ENCODE results near the gene PSMB8. TPM values are rescaled to one million over a fixed set of nuclear protein-coding genes. Genes with fewer than 3 reads are reported as not detected.

PSMB8 gene
- total RNA-seq, 1 experiment from 2014 or later, result 0.96 TPM

DNA sequence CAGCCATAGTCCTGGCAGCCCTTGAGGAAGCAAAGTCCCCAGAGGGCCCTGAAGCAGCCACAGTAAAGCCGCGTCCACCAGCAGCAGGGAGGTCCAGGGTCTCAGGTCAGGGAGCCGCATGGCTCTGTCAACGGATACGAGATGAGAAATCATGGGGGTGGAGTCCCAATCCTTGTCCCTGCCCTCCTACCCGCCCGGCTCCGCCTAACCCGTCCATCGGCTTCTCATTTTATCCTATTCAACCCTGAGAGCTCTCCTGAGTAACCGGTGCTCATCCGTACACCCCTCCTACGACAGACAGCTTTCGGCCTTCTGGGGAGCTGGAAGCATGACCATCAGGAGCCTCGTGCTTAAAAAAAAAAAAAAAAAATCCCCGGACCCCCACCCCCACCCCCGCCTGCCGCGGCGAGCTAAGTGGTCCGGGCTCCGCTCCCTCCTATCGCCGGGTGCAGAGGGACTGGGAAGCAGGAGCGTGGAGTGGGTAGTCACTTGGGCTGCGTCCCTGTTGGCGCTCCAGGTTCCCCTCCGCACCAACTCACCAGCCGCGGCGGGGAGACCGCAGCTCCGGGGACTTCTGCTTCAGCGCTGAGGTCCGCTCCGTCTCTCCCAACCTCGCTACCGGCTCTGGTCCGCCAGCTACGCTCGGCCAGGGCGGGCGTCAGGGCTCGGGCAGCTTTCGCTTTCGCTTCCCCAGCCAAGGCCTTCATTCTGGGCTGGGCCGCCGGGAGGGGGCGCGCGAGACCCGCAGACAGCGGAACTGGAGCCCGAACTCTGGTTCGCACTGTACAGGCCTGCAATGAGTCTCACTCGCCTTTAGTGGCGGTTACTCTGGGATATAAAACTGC, 5.5 kb downstream of the PSMB8 start, which contains the start of gene TAP2:
Gene TAP2 (minus strand): TSS at position 626 of the 845 bp plus-strand sequence. CDS start 506 bp downstream, at position 120.
- intact Hi-C loops (cut with micrococcal nuclease), result loop anchor here (1.0 to 5.0 kb wide), 3 partner anchors 16 to 109 kb away; partner anchors contain the start of gene PSMB9
- RAD21 ChIA-PET (ENCODE audit: low non-redundant PET in 1 of 2, low total read pairs in 2 of 2, uncharacterized antibody in 2 of 2, unreplicated experiment in 2 of 2), result interaction anchor here (0.7 to 2.5 kb wide), 16 partner anchors 13 to 593 kb away, joined by 3 to 36 read pairs (median 4); partner anchors contain the start of genes PSMB9 (in 2 of the 2) and TAP1 (in 2 of the 2)
- CTCF ChIA-PET, result interaction anchor here (0.6 to 3.5 kb wide), 33 partner anchors 11 to 1024 kb away, joined by 3 to 189 read pairs (median 4); partner anchors contain the start of genes HLA-DMA, HLA-DOB, PSMB9 and TAP1
- Histone ChIP-seq H3K36me3 (ENCODE audit: control insufficient read depth in 1 of 2, insufficient read depth in 2 of 2, low read length in 2 of 2) (peaks cover 0 to 17% of the 10 kb centered on the region in 2 experiments; a peak in 2 of 4 replicates), H3K9me3 (ENCODE audit: control insufficient read depth in 1 of 2, insufficient read depth in 1 of 2, low read depth in 1 of 2, low read length in 2 of 2) (no peaks in the 10 kb centered on the region), H3K27ac (ENCODE audit: low read depth, low read length) (peak within 1 kb of the TSS; percentile 81), H3K4me3 (replicated peaks in 1 of 2; ENCODE audit: low read depth in 1 of 2, low read length in 2 of 2) (peak within 1 kb of the TSS; percentile 83 to 84), H3K9ac (ENCODE audit: low read length) (peak within 1 kb of the TSS; percentile 92), H3K9me2 (ENCODE audit: insufficient read depth) (no peaks in the 10 kb centered on the region), H3K4me1 (ENCODE audit: control insufficient read depth in 1 of 2, insufficient read depth in 2 of 2, low read length in 2 of 2) (peaks cover 6 to 20% of the 10 kb centered on the region in 2 experiments; a peak in 3 of 4 replicates), H3K27me3 (ENCODE audit: insufficient read depth, low read length) (no peaks in the 10 kb centered on the region), H4K20me1 (ENCODE audit: insufficient read depth) (no peaks in the 10 kb centered on the region), H2AFZ (ENCODE audit: low read depth, low read length, poor library complexity, severe bottlenecking) (no peak within 1 kb of the TSS), H3K79me2 (ENCODE audit: insufficient read depth, low read length) (peaks cover 9% of the 10 kb centered on the region; the same call in 1 of the 2 replicates), H3K4me2 (ENCODE audit: low read length) (peak within 1 kb of the TSS; percentile 98)
- TF ChIP-seq POLR2AphosphoS5 (IDR thresholded peaks at IDR 0.05; ENCODE audit: low read depth, low read length), result peak; percentile 75
- TF ChIP-seq REST (IDR thresholded peaks at IDR 0.05; ENCODE audit: low read depth), result no peak
- peak; percentile 50 for TF ChIP-seq YY1 (IDR thresholded peaks at IDR 0.05; ENCODE audit: extremely low read depth, insufficient replicate concordance, low read depth, low read length)
- TF ChIP-seq POLR2A (IDR thresholded peaks at IDR 0.05; ENCODE audit: borderline replicate concordance, extremely low read depth, insufficient read depth, insufficient read length), result peak; percentile 84
- TF ChIP-seq EZH2 (IDR thresholded peaks at IDR 0.05), result no peak
- no peak for TF ChIP-seq JUND (IDR thresholded peaks at IDR 0.05)
- no peak; the same call in 1 of the 2 replicates for TF ChIP-seq SIN3A (IDR thresholded peaks at IDR 0.05; ENCODE audit: low read depth)
- TF ChIP-seq TCF7L2 (IDR thresholded peaks at IDR 0.05; ENCODE audit: borderline replicate concordance, extremely low read depth, insufficient read depth, insufficient read length), result peak; percentile 18
- TF ChIP-seq FOSL1 (IDR thresholded peaks at IDR 0.05; ENCODE audit: low read depth), result no peak
- TF ChIP-seq ZFX (IDR thresholded peaks at IDR 0.05), result peak; percentile 36; the same call in 1 of the 2 replicates
- peak; percentile 76 for TF ChIP-seq MAX (IDR thresholded peaks at IDR 0.05)
- TF ChIP-seq RAD21 (IDR thresholded peaks at IDR 0.05; ENCODE audit: low read depth), result peak; percentile 97
- TF ChIP-seq, protein P1, sequence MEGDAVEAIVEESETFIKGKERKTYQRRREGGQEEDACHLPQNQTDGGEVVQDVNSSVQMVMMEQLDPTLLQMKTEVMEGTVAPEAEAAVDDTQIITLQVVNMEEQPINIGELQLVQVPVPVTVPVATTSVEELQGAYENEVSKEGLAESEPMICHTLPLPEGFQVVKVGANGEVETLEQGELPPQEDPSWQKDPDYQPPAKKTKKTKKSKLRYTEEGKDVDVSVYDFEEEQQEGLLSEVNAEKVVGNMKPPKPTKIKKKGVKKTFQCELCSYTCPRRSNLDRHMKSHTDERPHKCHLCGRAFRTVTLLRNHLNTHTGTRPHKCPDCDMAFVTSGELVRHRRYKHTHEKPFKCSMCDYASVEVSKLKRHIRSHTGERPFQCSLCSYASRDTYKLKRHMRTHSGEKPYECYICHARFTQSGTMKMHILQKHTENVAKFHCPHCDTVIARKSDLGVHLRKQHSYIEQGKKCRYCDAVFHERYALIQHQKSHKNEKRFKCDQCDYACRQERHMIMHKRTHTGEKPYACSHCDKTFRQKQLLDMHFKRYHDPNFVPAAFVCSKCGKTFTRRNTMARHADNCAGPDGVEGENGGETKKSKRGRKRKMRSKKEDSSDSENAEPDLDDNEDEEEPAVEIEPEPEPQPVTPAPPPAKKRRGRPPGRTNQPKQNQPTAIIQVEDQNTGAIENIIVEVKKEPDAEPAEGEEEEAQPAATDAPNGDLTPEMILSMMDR (IDR thresholded peaks at IDR 0.05 in 2 of 3, conservative IDR thresholded peaks at IDR 0.05 in 1 of 3; ENCODE audit: borderline replicate concordance in 1 of 3, insufficient read depth in 1 of 3, low read depth in 2 of 3, low read length in 2 of 3), result peak; percentile 88 to 96 (median 91)
- TF ChIP-seq ZBTB33 (IDR thresholded peaks at IDR 0.05; ENCODE audit: extremely low read depth, insufficient replicate concordance, low read length), result no peak
- ATAC-seq, result peak; percentile 92
- peak; percentile 79 for DNase-seq (ENCODE audit: low read depth, low spot score)
- POLR2A ChIA-PET, result interaction anchor here (0.7 to 3.0 kb wide), 12 partner anchors 11 to 147 kb away, joined by 3 to 23 read pairs (median 6); partner anchors contain the start of genes PSMB9 and TAP1
- TSS peak; percentile 52 for BruUV-seq (replicated peaks)

Measured in HCT116 (cell line).